Endodermal cell (in vitro differentiated cells): ENCODE measurements around the gene BZW1. TPM values are rescaled to one million over a fixed set of nuclear protein-coding genes. Genes with fewer than 3 reads are reported as not detected.
A peak's percentile ranks its signal among the peaks of the same experiment; 100 is the strongest.

Experiments
- DNase-seq: peaks from one replicate; pipeline ENCODE4 v3.0.0-alpha.2; 2017
- H3K27ac ChIP-seq: 2 replicates; pipeline ENCODE4 v1.5.1; 2013; ENCODE audit warnings: mild to moderate bottlenecking, low read depth, low read length, moderate library complexity
- H3K27me3 ChIP-seq: 2 replicates; pipeline ENCODE4 v1.6.1; 2013; ENCODE audit warnings: mild to moderate bottlenecking, low read length, moderate library complexity; ENCODE audit not compliant: insufficient read depth, control insufficient read depth, poor library complexity, severe bottlenecking
- H3K36me3 ChIP-seq: 2 replicates; pipeline ENCODE4 v1.7.0; 2013; ENCODE audit warnings: mild to moderate bottlenecking, low read length, moderate library complexity; ENCODE audit not compliant: control insufficient read depth, insufficient read depth
- H3K4me1 ChIP-seq: one replicate; pipeline ENCODE4 v1.7.0; 2013; ENCODE audit warnings: low read length; ENCODE audit not compliant: control insufficient read depth, insufficient read depth
- H3K4me3 ChIP-seq: 2 replicates; pipeline ENCODE4 v1.5.1; 2013; ENCODE audit warnings: mild to moderate bottlenecking, low read length, moderate library complexity
- H3K9ac ChIP-seq: 2 replicates; pipeline ENCODE4 v1.6.1; 2013; ENCODE audit warnings: mild to moderate bottlenecking, low read length, moderate library complexity; ENCODE audit not compliant: poor library complexity, severe bottlenecking; ENCODE audit errors: extremely low read depth
- H3K9me3 ChIP-seq: 2 replicates; pipeline ENCODE4 v1.6.1; 2013; ENCODE audit warnings: mild to moderate bottlenecking, low read length, moderate library complexity; ENCODE audit not compliant: control insufficient read depth
- H3K27ac Mint-ChIP-seq: 2 replicates; pipeline ENCODE4 v1.8.0; 2020; ENCODE audit warnings: mixed read lengths
- H3K27me3 Mint-ChIP-seq: 2 replicates; pipeline ENCODE4 v1.8.0; 2021; ENCODE audit warnings: mild to moderate bottlenecking, mixed read lengths; ENCODE audit not compliant: insufficient read depth
- H3K36me3 Mint-ChIP-seq: 2 replicates; pipeline ENCODE4 v1.8.0; 2020; ENCODE audit warnings: low read depth, mixed read lengths
- H3K4me1 Mint-ChIP-seq: 2 replicates; pipeline ENCODE4 v1.8.0; 2020; ENCODE audit warnings: mixed read lengths
- H3K4me3 Mint-ChIP-seq: 2 replicates; pipeline ENCODE4 v1.8.0; 2020; ENCODE audit warnings: mild to moderate bottlenecking, moderate library complexity, mixed read lengths
- H3K9me3 Mint-ChIP-seq: 2 replicates; pipeline ENCODE4 v1.8.0; 2020; ENCODE audit warnings: mild to moderate bottlenecking, mixed read lengths
- CTCF ChIP-seq: fragments of 200-600 bp; sonication (generic); conservative IDR thresholded peaks from 2 replicates; pipeline ENCODE4 v1.5.0; 2021; ENCODE audit warnings: antibody characterized with exemption, mild to moderate bottlenecking
- WGBS, 2 experiments: methylation state at CpG; one replicate each; pipeline versions ENCODE4 v1.1.5 to v1.1.7; 2013; ENCODE audit warnings: missing lambda C conversion rate in 2 of 2, mixed read lengths in 1 of 2; ENCODE audit not compliant: insufficient coverage in 1 of 2, insufficient read length in 1 of 2; 5-methylcytosine and 5-hydroxymethylcytosine counted together
- total RNA-seq, 2 donors: library from RNA; stranded (reverse); fragmentation: NEBNext Ultra II Directional in 1 of 2; extraction: Animal tissue kit (Norgen Biotek cat#: 25700) in 1 of 2; gene quantifications; 2 replicates in 1 of 2; 3 replicates in 1 of 2; pipeline ENCODE4 v1.2.1, GENCODE V29; 2021

The BZW1 gene
- total RNA-seq, 2 donors from 2014 or later, result 314 to 323 TPM

GRCh38 chr2:200862532-200863000, 50.9 kb downstream of the BZW1 start:
- Histone ChIP-seq H3K9me3 (no peaks in the 10 kb centered on the region), H3K27me3 (no peaks in the 10 kb centered on the region), H3K4me1 (no peaks in the 10 kb centered on the region), H3K36me3 (peaks cover 45% of the 10 kb centered on the region), H3K9ac (peak overlapping the region; percentile 99), H3K27ac (peak overlapping the region; percentile 12), H3K4me3 (peak overlapping the region; percentile 91)
- peak overlapping the region; percentile 92 for H3K4me3 Mint-ChIP-seq
- peak; percentile 67 for DNase-seq
- no peak for TF ChIP-seq CTCF
- H3K9me3 Mint-ChIP-seq, result no peaks in the 10 kb centered on the region
- H3K36me3 Mint-ChIP-seq, result peaks cover 45% of the 10 kb centered on the region
- peaks cover 1% of the 10 kb centered on the region for H3K27me3 Mint-ChIP-seq
- 3% methylated on average over 10 to 13 of the region's 13 CpGs for WGBS, 2 experiments
- H3K27ac Mint-ChIP-seq, result peak overlapping the region; percentile 99
- peaks cover 13% of the 10 kb centered on the region for H3K4me1 Mint-ChIP-seq

GRCh38 chr2:200863782-200864175, 52.1 kb downstream of the BZW1 start:
- no peak for TF ChIP-seq CTCF
- peak; percentile 65 for DNase-seq
- 0% methylated on average over 15 to 19 of the region's 19 CpGs for WGBS, 2 experiments
- peak overlapping the region; percentile 91 for H3K4me3 ChIP-seq
- peak overlapping the region; percentile 98 for H3K27ac ChIP-seq
- no peaks in the 10 kb centered on the region for H3K27me3 ChIP-seq
- H3K36me3 ChIP-seq, result peaks cover 33% of the 10 kb centered on the region
- H3K9ac ChIP-seq, result peak overlapping the region; percentile 99
- no peaks in the 10 kb centered on the region for H3K9me3 ChIP-seq
- no peaks in the 10 kb centered on the region for H3K4me1 ChIP-seq
- H3K4me1 Mint-ChIP-seq, result peaks cover 15% of the 10 kb centered on the region
- H3K9me3 Mint-ChIP-seq, result no peaks in the 10 kb centered on the region
- peaks cover 1% of the 10 kb centered on the region for H3K27me3 Mint-ChIP-seq
- H3K36me3 Mint-ChIP-seq, result peaks cover 32% of the 10 kb centered on the region
- H3K4me3 Mint-ChIP-seq, result peak overlapping the region; percentile 92
- H3K27ac Mint-ChIP-seq, result peak overlapping the region; percentile 99

GRCh38 chr2:200864176-200865034, 52.7 kb downstream of the BZW1 start, which contains the start of gene CLK1:
CLK1 (minus strand) TSS chr2:200864658; CDS start chr2:200861862, 2,796 bp downstream.
- H3K4me3 Mint-ChIP-seq, result peak within 1 kb of the TSS; percentile 92
- H3K9ac ChIP-seq, result peak within 1 kb of the TSS; percentile 99
- H3K27me3 Mint-ChIP-seq, result peaks cover 1% of the 10 kb centered on the region
- no peaks in the 10 kb centered on the region for H3K9me3 Mint-ChIP-seq
- 3 to 5% methylated on average over 59 to 89 of the region's 89 CpGs for WGBS, 2 experiments
- no peaks in the 10 kb centered on the region for H3K27me3 ChIP-seq
- H3K36me3 Mint-ChIP-seq, result peaks cover 26% of the 10 kb centered on the region
- H3K27ac Mint-ChIP-seq, result peak within 1 kb of the TSS; percentile 99
- no peaks in the 10 kb centered on the region for H3K4me1 ChIP-seq
- peak; percentile 94 for DNase-seq
- peak within 1 kb of the TSS; percentile 98 for H3K27ac ChIP-seq
- H3K4me1 Mint-ChIP-seq, result peaks cover 21% of the 10 kb centered on the region
- H3K9me3 ChIP-seq, result no peaks in the 10 kb centered on the region
- H3K36me3 ChIP-seq, result peaks cover 26% of the 10 kb centered on the region
- peak within 1 kb of the TSS; percentile 91 for H3K4me3 ChIP-seq
- no peak for TF ChIP-seq CTCF
